GM12875 (cell line): ENCODE measurements around the gene ZNF384.
A peak's percentile ranks its signal among the peaks of the same experiment; 100 is the strongest.

Source experiments
- H3K4me3 ChIP-seq: one replicate; pipeline ENCODE4 v1.5.1; 2011; ENCODE audit warnings: low read depth, low read length, control low read depth
- CTCF ChIP-seq: IDR thresholded peaks from 2 replicates; pipeline ENCODE4 v1.5.1; 2011; ENCODE audit warnings: low read depth, mild to moderate bottlenecking, control low read depth, inconsistent platforms, low read length, moderate library complexity, borderline replicate concordance; ENCODE audit not compliant: insufficient read depth

Gene ZNF384

GRCh38 chr12:6640497-6640896, 48.7 kb downstream of the ZNF384 start:
- H3K4me3 ChIP-seq: no peak overlapping the region
- TF ChIP-seq CTCF: no peak

GRCh38 chr12:6639151-6639801, 49.9 kb downstream of the ZNF384 start:
- TF ChIP-seq CTCF: no peak
- H3K4me3 ChIP-seq: no peak overlapping the region

- no peak overlapping the region for H3K4me3 ChIP-seq
- TF ChIP-seq CTCF: no peak
Measured at GRCh38 chr12:6638305-6638704, 50.9 kb downstream of the ZNF384 start.

- TF ChIP-seq CTCF: no peak
- H3K4me3 ChIP-seq: peak within 1 kb of the TSS; percentile 48
Measured at GRCh38 chr12:6635856-6636531, 53.2 kb downstream of the ZNF384 start, which contains the start of gene LPAR5. Gene LPAR5, minus strand, starts transcription at chr12:6635959. Its CDS starts 14,711 bp downstream, at chr12:6621248.

GRCh38 chr12:6635375-6635855, 53.8 kb downstream of the ZNF384 start:
- no peak for TF ChIP-seq CTCF
- peak overlapping the region; percentile 48 for H3K4me3 ChIP-seq

GRCh38 chr12:6632026-6632983, 56.9 kb downstream of the ZNF384 start:
- H3K4me3 ChIP-seq: peak overlapping the region; percentile 41
- no peak for TF ChIP-seq CTCF
